ENCODE measurements around the gene GAS6. TPM values are rescaled to one million over a fixed set of nuclear protein-coding genes. Genes with fewer than 3 reads are reported as not detected.

GAS6 gene
- total RNA-seq, 1 experiment from 2014 or later: 49.4 TPM

DNA sequence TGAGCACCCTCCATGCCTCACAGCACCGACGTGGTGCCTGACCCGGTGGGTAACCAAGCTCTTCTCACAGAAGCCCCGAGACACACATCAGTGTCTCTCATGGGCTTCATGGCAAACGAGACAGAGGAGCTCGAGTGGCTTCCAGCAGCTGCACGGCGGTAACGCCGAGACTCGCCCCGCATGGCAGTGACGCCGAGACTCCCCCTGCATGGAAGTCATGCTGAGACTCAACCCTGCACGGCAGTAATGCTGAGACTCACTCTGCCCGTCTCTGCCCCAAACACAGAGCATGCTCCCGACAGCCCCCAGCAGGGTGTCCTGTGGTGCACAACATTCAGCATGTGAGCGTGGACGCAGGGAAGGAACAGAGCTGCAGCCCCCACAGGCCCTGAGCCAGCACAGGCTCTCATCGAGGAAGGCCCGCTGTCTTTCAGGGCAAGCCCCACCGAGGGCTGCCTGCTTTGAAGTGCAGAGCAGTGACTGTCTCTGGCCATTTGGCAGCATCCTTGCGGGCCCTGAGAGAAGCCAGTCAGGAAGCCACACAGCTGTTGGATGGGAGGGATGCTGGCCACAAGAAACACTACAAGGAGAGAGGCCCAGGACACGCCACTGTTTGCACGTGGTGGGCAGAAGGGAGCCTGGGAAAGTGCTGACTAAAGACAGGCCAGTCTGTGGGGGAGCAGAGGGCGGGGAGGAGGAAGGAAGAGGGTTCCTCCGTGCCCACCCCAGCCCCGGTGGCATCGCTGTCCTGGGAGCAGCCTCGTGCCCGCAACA, 9.5 kb downstream of the GAS6 start:
- no peak for TF ChIP-seq ZNF274 (IDR thresholded peaks at IDR 0.05; ENCODE audit: low read depth, low read length)
- POLR2A ChIA-PET: no interaction called here
- RAD21 ChIA-PET (ENCODE audit: low non-redundant PET in 1 of 2, low total read pairs in 2 of 2, uncharacterized antibody in 2 of 2, unreplicated experiment in 2 of 2): no interaction called here
- H2AFZ ChIP-seq (ENCODE audit: low read depth, low read length, poor library complexity, severe bottlenecking): no peak overlapping the region
- no peaks in the 10 kb centered on the region for H3K9me2 ChIP-seq (ENCODE audit: insufficient read depth)
- H3K4me3 ChIP-seq (replicated peaks in 1 of 2; ENCODE audit: low read depth in 1 of 2, low read length in 2 of 2): no peak overlapping the region
- no peaks in the 10 kb centered on the region for H4K20me1 ChIP-seq (ENCODE audit: insufficient read depth)
- no peak overlapping the region for H3K9ac ChIP-seq (ENCODE audit: low read length)
- peaks cover 97% of the 10 kb centered on the region for H3K79me2 ChIP-seq (ENCODE audit: insufficient read depth, low read length)
- peaks cover 0 to 6% of the 10 kb centered on the region in 2 experiments; a peak in 1 of 4 replicates for H3K9me3 ChIP-seq (ENCODE audit: control insufficient read depth in 1 of 2, insufficient read depth in 1 of 2, low read depth in 1 of 2, low read length in 2 of 2)
- H3K27ac ChIP-seq (ENCODE audit: low read depth, low read length): no peak overlapping the region
- no TSS peak for BruUV-seq (replicated peaks)
- peaks cover 0 to 25% of the 10 kb centered on the region in 2 experiments; a peak in 2 of 4 replicates for H3K36me3 ChIP-seq (ENCODE audit: control insufficient read depth in 1 of 2, insufficient read depth in 2 of 2, low read length in 2 of 2)
- no peak for DNase-seq (ENCODE audit: low read depth, low spot score)
- no peaks in the 10 kb centered on the region for H3K27me3 ChIP-seq (ENCODE audit: insufficient read depth, low read length)
- ATAC-seq: no peak; the same call in 1 of the 2 replicates
- intact Hi-C loops (cut with micrococcal nuclease): no loop called here
- peaks cover 3 to 12% of the 10 kb centered on the region in 2 experiments for H3K4me1 ChIP-seq (ENCODE audit: control insufficient read depth in 1 of 2, insufficient read depth in 2 of 2, low read length in 2 of 2)
- CTCF ChIA-PET: no interaction called here
- no peak overlapping the region for H3K4me2 ChIP-seq (ENCODE audit: low read length)

DNA sequence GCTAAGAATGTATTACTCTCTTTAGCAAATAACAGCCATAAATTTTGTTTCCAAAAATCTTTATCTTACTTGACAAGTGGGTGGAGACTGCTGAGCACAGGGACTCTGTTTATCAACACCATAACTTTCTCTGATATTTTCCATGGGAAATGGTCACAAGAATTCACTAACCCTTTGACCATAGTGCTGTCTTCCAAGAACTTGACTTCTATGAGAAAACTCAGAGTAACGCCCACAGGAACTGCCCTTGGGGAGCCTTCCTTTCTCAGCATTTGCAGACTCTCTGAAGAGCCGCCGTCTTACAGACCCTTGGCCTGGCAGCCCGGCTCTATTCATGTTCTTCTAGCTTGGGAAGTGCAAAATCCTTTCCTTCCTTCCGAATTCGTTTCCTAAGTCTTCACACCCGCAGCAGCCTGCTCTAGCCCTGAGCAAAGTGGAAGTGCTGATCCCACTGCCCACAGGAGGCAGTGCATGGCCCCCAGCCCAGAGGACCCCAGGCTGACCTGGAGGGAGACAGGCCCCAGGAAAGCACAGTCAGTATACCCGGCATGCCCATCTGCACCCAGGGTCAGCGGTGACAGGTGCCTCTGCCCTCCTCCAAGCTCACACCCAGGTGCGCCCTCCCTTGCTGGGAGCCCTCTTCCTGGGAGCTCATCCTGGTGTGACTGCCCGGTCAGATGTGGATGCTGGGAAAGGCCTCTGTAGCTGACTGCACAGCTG, 10.2 kb downstream of the GAS6 start:
- peaks cover 0 to 5% of the 10 kb centered on the region in 2 experiments; a peak in 1 of 4 replicates for H3K9me3 ChIP-seq (ENCODE audit: control insufficient read depth in 1 of 2, insufficient read depth in 1 of 2, low read depth in 1 of 2, low read length in 2 of 2)
- no peak overlapping the region for H3K4me3 ChIP-seq (replicated peaks in 1 of 2; ENCODE audit: low read depth in 1 of 2, low read length in 2 of 2)
- ChIA-PET POLR2A (no interaction called here), CTCF (no interaction called here), RAD21 (ENCODE audit: low non-redundant PET in 1 of 2, low total read pairs in 2 of 2, uncharacterized antibody in 2 of 2, unreplicated experiment in 2 of 2) (no interaction called here)
- ATAC-seq (no peak), DNase-seq (ENCODE audit: low read depth, low spot score) (no peak)
- H4K20me1 ChIP-seq (ENCODE audit: insufficient read depth): no peaks in the 10 kb centered on the region
- no peaks in the 10 kb centered on the region for H3K27me3 ChIP-seq (ENCODE audit: insufficient read depth, low read length)
- no peak for TF ChIP-seq SRF (IDR thresholded peaks at IDR 0.05; ENCODE audit: low read depth)
- no peak for TF ChIP-seq RAD21 (IDR thresholded peaks at IDR 0.05; ENCODE audit: low read depth)
- TF ChIP-seq EGR1 (IDR thresholded peaks at IDR 0.05; ENCODE audit: low read depth): no peak
- H2AFZ ChIP-seq (ENCODE audit: low read depth, low read length, poor library complexity, severe bottlenecking): no peak overlapping the region
- no peak overlapping the region for H3K4me2 ChIP-seq (ENCODE audit: low read length)
- no peak overlapping the region for H3K27ac ChIP-seq (ENCODE audit: low read depth, low read length)
- H3K4me1 ChIP-seq (ENCODE audit: control insufficient read depth in 1 of 2, insufficient read depth in 2 of 2, low read length in 2 of 2): peaks cover 10 to 20% of the 10 kb centered on the region in 2 experiments
- H3K36me3 ChIP-seq (ENCODE audit: control insufficient read depth in 1 of 2, insufficient read depth in 2 of 2, low read length in 2 of 2): peaks cover 0 to 21% of the 10 kb centered on the region in 2 experiments; a peak in 2 of 4 replicates
- H3K9ac ChIP-seq (ENCODE audit: low read length): no peak overlapping the region
- H3K79me2 ChIP-seq (ENCODE audit: insufficient read depth, low read length): peaks cover 97% of the 10 kb centered on the region
- BruUV-seq (replicated peaks): no TSS peak
- no peaks in the 10 kb centered on the region for H3K9me2 ChIP-seq (ENCODE audit: insufficient read depth)
- intact Hi-C loops (cut with micrococcal nuclease): no loop called here

Measured in HCT116 (cell line).